C4-2B (cell line): Measurements from ENCODE around the gene KCNK4.
"Not testable (repeated sequence)": the region's sequence is repeated elsewhere in the genome, so short reads cannot be mapped to it uniquely, and the experiment has no call there.

Experiments
- H3K27ac ChIP-seq: fragments of 450-650 bp; 2 replicates; pipeline ENCODE4 v1.5.1; 2017
- ZFX ChIP-seq: fragments of 450-650 bp; IDR thresholded peaks from 2 replicates; pipeline ENCODE4 v1.6.1; 2017
- TF ChIP-seq, protein P1 (sequence below): fragments of 450-650 bp; conservative IDR thresholded peaks from 2 replicates; pipeline ENCODE4 v1.5.1; 2017; ENCODE audit warnings: mild to moderate bottlenecking

KCNK4 gene

DNA sequence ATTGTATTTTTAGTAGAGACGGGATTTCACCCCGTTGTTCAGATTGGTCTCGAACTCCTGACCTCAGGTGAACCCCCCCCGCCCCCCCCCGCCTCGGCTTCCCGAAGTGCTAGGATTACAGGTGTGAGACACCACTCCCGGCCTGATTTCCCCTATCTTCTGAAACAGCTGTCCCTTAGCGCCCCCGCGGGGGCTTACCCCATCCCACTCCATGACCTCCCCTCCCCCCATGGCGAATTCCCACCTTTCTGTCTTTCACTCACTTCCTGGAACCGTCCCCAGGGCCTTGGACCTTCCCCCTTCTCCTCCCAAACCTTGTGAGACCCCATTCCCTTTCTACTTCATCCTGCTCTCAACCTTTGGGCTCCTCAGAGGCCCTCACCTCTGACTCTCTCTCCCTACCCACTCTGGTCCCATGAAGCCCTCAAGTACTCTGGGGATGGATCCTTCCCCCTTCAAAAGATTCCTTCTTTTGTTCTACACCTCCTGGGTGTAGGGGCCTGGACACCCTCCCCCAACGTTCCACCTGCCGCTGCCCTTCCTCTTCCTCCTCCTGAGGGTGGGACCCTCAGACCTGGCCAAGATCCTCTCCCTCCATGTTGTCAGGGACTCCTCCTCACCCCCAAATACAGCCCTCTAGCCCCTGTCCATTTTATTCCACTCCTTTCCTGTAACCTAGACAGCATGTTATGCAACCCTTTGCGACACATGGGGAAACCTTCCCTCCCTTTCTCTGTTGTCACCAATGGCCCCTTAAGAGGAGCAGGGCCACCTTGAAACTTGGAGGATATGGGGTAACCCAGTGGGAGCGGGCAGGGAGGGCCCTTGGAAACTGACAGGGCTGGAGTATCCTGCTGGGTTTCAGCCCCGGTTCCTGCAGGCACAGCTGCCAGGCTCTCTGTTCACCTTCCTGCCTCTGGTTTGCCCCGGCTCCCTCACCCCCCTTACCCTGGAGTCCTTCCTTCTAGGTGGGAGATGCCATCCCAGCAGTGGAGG lies 28.0 kb downstream of the KCNK4 start:
- TF ChIP-seq, protein P1, sequence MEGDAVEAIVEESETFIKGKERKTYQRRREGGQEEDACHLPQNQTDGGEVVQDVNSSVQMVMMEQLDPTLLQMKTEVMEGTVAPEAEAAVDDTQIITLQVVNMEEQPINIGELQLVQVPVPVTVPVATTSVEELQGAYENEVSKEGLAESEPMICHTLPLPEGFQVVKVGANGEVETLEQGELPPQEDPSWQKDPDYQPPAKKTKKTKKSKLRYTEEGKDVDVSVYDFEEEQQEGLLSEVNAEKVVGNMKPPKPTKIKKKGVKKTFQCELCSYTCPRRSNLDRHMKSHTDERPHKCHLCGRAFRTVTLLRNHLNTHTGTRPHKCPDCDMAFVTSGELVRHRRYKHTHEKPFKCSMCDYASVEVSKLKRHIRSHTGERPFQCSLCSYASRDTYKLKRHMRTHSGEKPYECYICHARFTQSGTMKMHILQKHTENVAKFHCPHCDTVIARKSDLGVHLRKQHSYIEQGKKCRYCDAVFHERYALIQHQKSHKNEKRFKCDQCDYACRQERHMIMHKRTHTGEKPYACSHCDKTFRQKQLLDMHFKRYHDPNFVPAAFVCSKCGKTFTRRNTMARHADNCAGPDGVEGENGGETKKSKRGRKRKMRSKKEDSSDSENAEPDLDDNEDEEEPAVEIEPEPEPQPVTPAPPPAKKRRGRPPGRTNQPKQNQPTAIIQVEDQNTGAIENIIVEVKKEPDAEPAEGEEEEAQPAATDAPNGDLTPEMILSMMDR = no peak
- TF ChIP-seq ZFX = no peak
- H3K27ac ChIP-seq = peak overlapping the region; percentile 95

GRCh38 chr11:64320556-64320955 lies 29.5 kb downstream of the KCNK4 start:
- H3K27ac ChIP-seq = no peak overlapping the region
- no peak for TF ChIP-seq ZFX
- TF ChIP-seq, protein P1 = no peak

- H3K27ac ChIP-seq = no peak overlapping the region
- TF ChIP-seq, protein P1 = no peak
- TF ChIP-seq ZFX = no peak
Measured at GRCh38 chr11:64321026-64321425, 29.9 kb downstream of the KCNK4 start.

DNA sequence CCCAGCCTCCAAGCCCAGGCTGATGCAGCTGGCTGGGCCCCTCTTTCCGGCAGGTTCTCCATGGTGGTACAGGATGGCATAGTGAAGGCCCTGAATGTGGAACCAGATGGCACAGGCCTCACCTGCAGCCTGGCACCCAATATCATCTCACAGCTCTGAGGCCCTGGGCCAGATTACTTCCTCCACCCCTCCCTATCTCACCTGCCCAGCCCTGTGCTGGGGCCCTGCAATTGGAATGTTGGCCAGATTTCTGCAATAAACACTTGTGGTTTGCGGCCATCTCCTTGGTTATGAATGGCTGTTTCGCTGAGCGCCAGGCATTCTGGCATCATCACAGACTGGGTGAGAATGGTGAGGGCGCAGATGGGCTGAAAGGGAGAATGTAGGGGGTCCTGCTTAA lies 30.4 kb downstream of the KCNK4 start:
- H3K27ac ChIP-seq = no peak overlapping the region
- no peak for TF ChIP-seq ZFX
- TF ChIP-seq, protein P1 = no peak

- H3K27ac ChIP-seq = no peak overlapping the region
Measured at GRCh38 chr11:64322925-64323260, 31.8 kb downstream of the KCNK4 start.

GRCh38 chr11:64323373-64323772 lies 32.3 kb downstream of the KCNK4 start:
- TF ChIP-seq, protein P1 = no peak
- no peak for TF ChIP-seq ZFX
- H3K27ac ChIP-seq = no peak overlapping the region

More at GRCh38 chr11:64322925-64323260, 31.8 kb downstream of the KCNK4 start:
- no peak for TF ChIP-seq ZFX
- TF ChIP-seq, protein P1 = no peak

DNA sequence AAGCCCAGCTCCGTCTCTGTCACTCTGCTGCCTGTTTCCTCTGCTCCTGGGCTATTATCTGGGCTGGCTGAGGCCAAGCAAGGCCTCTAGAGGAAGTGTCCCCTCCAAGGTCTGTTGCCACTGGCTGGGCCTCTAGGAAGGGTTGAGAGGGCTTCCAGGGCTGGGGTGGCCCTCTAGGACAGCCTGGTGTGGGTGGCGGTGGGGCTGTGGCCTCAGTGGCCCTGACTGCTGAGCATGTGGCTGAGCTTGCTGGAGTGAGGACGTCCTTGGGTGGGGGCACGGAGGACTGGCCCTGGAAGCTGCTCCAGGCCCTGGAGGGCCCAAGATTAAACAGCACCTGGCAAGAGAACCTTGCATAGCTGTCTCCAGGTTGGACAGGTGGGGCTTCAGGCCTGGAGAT lies 32.9 kb downstream of the KCNK4 start:
- not testable (repeated sequence) for H3K27ac ChIP-seq
